Measurements from ENCODE around the gene TRIP12.

The TRIP12 gene

GRCh38 chr2:229943770-229944449 lies 22.1 kb upstream of the TRIP12 start:
- Histone ChIP-seq H4K20me1 (ENCODE audit: low read depth, low read length) (no peaks in the 10 kb centered on the region), H3K4me3 (ENCODE audit: insufficient read depth, low read length, poor library complexity, severe bottlenecking) (no peak overlapping the region), H3K27me3 (ENCODE audit: low read length) (no peaks in the 10 kb centered on the region), H3K27ac (ENCODE audit: low read depth, low read length) (no peak overlapping the region), H3F3A (ENCODE audit: insufficient read depth) (no peaks in the 10 kb centered on the region), H3K36me3 (ENCODE audit: low read length) (no peaks in the 10 kb centered on the region), H3K4me2 (ENCODE audit: low read depth, low read length, poor library complexity, severe bottlenecking) (no peak overlapping the region), H3K9me2 (replicated peaks; ENCODE audit: insufficient read depth, low read length) (no peaks in the 10 kb centered on the region), H3K9me3 (ENCODE audit: insufficient read depth, low read length) (no peaks in the 10 kb centered on the region), H3K9ac (ENCODE audit: low read length) (no peak overlapping the region), H3K79me2 (ENCODE audit: insufficient read depth, low read length) (no peaks in the 10 kb centered on the region), H2AFZ (ENCODE audit: low read depth, low read length, severe bottlenecking) (no peak overlapping the region)
- TF ChIP-seq EZH2phosphoT487 (conservative IDR thresholded peaks at IDR 0.05; ENCODE audit: low read length) (no peak), CTCF (IDR thresholded peaks at IDR 0.05; ENCODE audit: insufficient read depth, low read length, poor library complexity, severe bottlenecking) (no peak)

GRCh38 chr2:229943171-229943570 lies 21.4 kb upstream of the TRIP12 start:
- Histone ChIP-seq H3K4me2 (ENCODE audit: low read depth, low read length, poor library complexity, severe bottlenecking) (no peak overlapping the region), H3K27ac (ENCODE audit: low read depth, low read length) (no peak overlapping the region), H3K79me2 (ENCODE audit: insufficient read depth, low read length) (no peaks in the 10 kb centered on the region), H4K20me1 (ENCODE audit: low read depth, low read length) (no peaks in the 10 kb centered on the region), H3K4me3 (ENCODE audit: insufficient read depth, low read length, poor library complexity, severe bottlenecking) (no peak overlapping the region), H3K36me3 (ENCODE audit: low read length) (no peaks in the 10 kb centered on the region), H3K9me3 (ENCODE audit: insufficient read depth, low read length) (no peaks in the 10 kb centered on the region), H2AFZ (ENCODE audit: low read depth, low read length, severe bottlenecking) (no peak overlapping the region), H3K9me2 (replicated peaks; ENCODE audit: insufficient read depth, low read length) (no peaks in the 10 kb centered on the region), H3K9ac (ENCODE audit: low read length) (no peak overlapping the region), H3F3A (ENCODE audit: insufficient read depth) (no peaks in the 10 kb centered on the region), H3K27me3 (ENCODE audit: low read length) (no peaks in the 10 kb centered on the region)
- no peak for TF ChIP-seq CTCF (IDR thresholded peaks at IDR 0.05; ENCODE audit: insufficient read depth, low read length, poor library complexity, severe bottlenecking)
- no peak for TF ChIP-seq EZH2phosphoT487 (conservative IDR thresholded peaks at IDR 0.05; ENCODE audit: low read length)

GRCh38 chr2:229942671-229943070 lies 20.9 kb upstream of the TRIP12 start:
- Histone ChIP-seq H3F3A (ENCODE audit: insufficient read depth) (no peaks in the 10 kb centered on the region), H3K9me3 (ENCODE audit: insufficient read depth, low read length) (no peaks in the 10 kb centered on the region), H3K36me3 (ENCODE audit: low read length) (no peaks in the 10 kb centered on the region), H2AFZ (ENCODE audit: low read depth, low read length, severe bottlenecking) (no peak overlapping the region), H3K9ac (ENCODE audit: low read length) (no peak overlapping the region), H3K27me3 (ENCODE audit: low read length) (no peaks in the 10 kb centered on the region), H3K4me2 (ENCODE audit: low read depth, low read length, poor library complexity, severe bottlenecking) (no peak overlapping the region), H3K27ac (ENCODE audit: low read depth, low read length) (no peak overlapping the region), H3K9me2 (replicated peaks; ENCODE audit: insufficient read depth, low read length) (no peaks in the 10 kb centered on the region), H4K20me1 (ENCODE audit: low read depth, low read length) (no peaks in the 10 kb centered on the region), H3K4me3 (ENCODE audit: insufficient read depth, low read length, poor library complexity, severe bottlenecking) (no peak overlapping the region), H3K79me2 (ENCODE audit: insufficient read depth, low read length) (no peaks in the 10 kb centered on the region)
- TF ChIP-seq EZH2phosphoT487 (conservative IDR thresholded peaks at IDR 0.05; ENCODE audit: low read length) (no peak), CTCF (IDR thresholded peaks at IDR 0.05; ENCODE audit: insufficient read depth, low read length, poor library complexity, severe bottlenecking) (no peak)
